Smooth muscle cell (in vitro differentiated cells): ENCODE measurements around the gene PAQR8. TPM values are rescaled to one million over a fixed set of nuclear protein-coding genes. Genes with fewer than 3 reads are reported as not detected.
A peak's percentile ranks its signal among the peaks of the same experiment; 100 is the strongest.

Experiments used
- DNase-seq: peaks from one replicate; lab custom pipeline; 2025; ENCODE audit not compliant: unreplicated experiment; lab: John Stamatoyannopoulos, UW
- H2AFZ ChIP-seq: fragments of 200-600 bp; sonication (generic); 2 replicates; pipeline ENCODE4 v1.6.0; 2016; ENCODE audit warnings: antibody characterized with exemption, low read depth, mild to moderate bottlenecking
- H3F3A ChIP-seq: fragments of 200-600 bp; sonication (generic); 2 replicates; pipeline ENCODE4 v1.6.0; 2017; ENCODE audit warnings: antibody characterized with exemption, low read depth
- H3K27ac ChIP-seq: fragments of 200-600 bp; sonication (generic); 2 replicates; pipeline ENCODE4 v1.5.1; 2016; ENCODE audit warnings: low read depth, mild to moderate bottlenecking
- H3K27me3 ChIP-seq: fragments of 200-600 bp; sonication (generic); 2 replicates; pipeline ENCODE4 v1.6.1; 2016; ENCODE audit warnings: low read depth, mild to moderate bottlenecking
- H3K36me3 ChIP-seq: fragments of 200-600 bp; sonication (generic); 2 replicates; pipeline ENCODE4 v1.5.1; 2016; ENCODE audit warnings: low read depth
- H3K4me1 ChIP-seq: fragments of 200-600 bp; sonication (generic); 2 replicates; pipeline ENCODE4 v1.5.1; 2016; ENCODE audit warnings: low read depth
- H3K4me2 ChIP-seq: fragments of 200-600 bp; sonication (generic); 2 replicates; pipeline ENCODE4 v1.6.0; 2016; ENCODE audit warnings: mild to moderate bottlenecking
- H3K4me3 ChIP-seq: fragments of 200-600 bp; sonication (generic); 2 replicates; pipeline ENCODE4 v1.5.1; 2016; ENCODE audit warnings: mild to moderate bottlenecking
- H3K79me2 ChIP-seq: fragments of 200-600 bp; sonication (generic); 2 replicates; pipeline ENCODE4 v1.6.0; 2016; ENCODE audit warnings: low read depth, mild to moderate bottlenecking
- H3K9ac ChIP-seq: fragments of 200-600 bp; sonication (generic); 2 replicates; pipeline ENCODE4 v1.6.0; 2016; ENCODE audit warnings: low read depth
- H3K9me3 ChIP-seq: fragments of 200-600 bp; sonication (generic); replicated peaks from 2 replicates; pipeline ENCODE4 v1.5.1; 2016; ENCODE audit warnings: low read depth
- H4K20me1 ChIP-seq: fragments of 200-600 bp; sonication (generic); 2 replicates; pipeline ENCODE4 v1.6.0; 2016; ENCODE audit warnings: low read depth
- CTCF ChIP-seq: fragments of 200-600 bp; sonication (generic); IDR thresholded peaks from 2 replicates; pipeline ENCODE4 v1.5.1; 2017; ENCODE audit warnings: borderline replicate concordance, mild to moderate bottlenecking, antibody characterized with exemption; ENCODE audit not compliant: insufficient read depth, poor library complexity, severe bottlenecking
- WGBS: methylation state at CpG from one replicate; pipeline ENCODE4 v1.1.7; 2016; ENCODE audit warnings: low lambda C conversion rate; 5-methylcytosine and 5-hydroxymethylcytosine counted together
- polyA plus RNA-seq: library from polyadenylated mRNA; unstranded; fragments of >200 nt; fragmentation: Nextera tagmentation; extraction: Ambion mirVana; gene quantifications from 2 replicates; pipeline ENCODE4 v1.2.1, GENCODE V29; 2016
- total RNA-seq: library from RNA; depleted of rRNA; stranded (reverse); fragments of >200 nt; gene quantifications from 2 replicates; pipeline ENCODE4 v1.2.3, GENCODE V29; 2014

The PAQR8 gene
- total and polyA plus RNA-seq, 2 experiments from 2014 or later, result 4.3 to 6.1 TPM

GRCh38 chr6:52395969-52396368, 34.0 kb downstream of the PAQR8 start:
- Histone ChIP-seq H3K4me2 (no peak overlapping the region), H3K36me3 (no peaks in the 10 kb centered on the region), H3K9me3 (no peaks in the 10 kb centered on the region), H3K27me3 (no peaks in the 10 kb centered on the region), H3K9ac (no peak overlapping the region), H3F3A (no peaks in the 10 kb centered on the region), H3K4me1 (no peaks in the 10 kb centered on the region), H4K20me1 (no peaks in the 10 kb centered on the region), H3K27ac (no peak overlapping the region), H2AFZ (no peak overlapping the region), H3K4me3 (no peak overlapping the region), H3K79me2 (no peaks in the 10 kb centered on the region)
- no peak for DNase-seq
- 79% methylated on average over 2 of the region's 2 CpGs for WGBS
- TF ChIP-seq CTCF, result no peak

- Histone ChIP-seq H3K9ac (no peak overlapping the region), H2AFZ (no peak overlapping the region), H3K4me3 (no peak overlapping the region), H3K4me1 (no peaks in the 10 kb centered on the region), H3K4me2 (no peak overlapping the region), H3K27ac (no peak overlapping the region), H3K36me3 (no peaks in the 10 kb centered on the region), H3F3A (no peaks in the 10 kb centered on the region), H4K20me1 (no peaks in the 10 kb centered on the region), H3K9me3 (no peaks in the 10 kb centered on the region), H3K27me3 (no peaks in the 10 kb centered on the region), H3K79me2 (no peaks in the 10 kb centered on the region)
- DNase-seq, result no peak
- TF ChIP-seq CTCF, result peak; percentile 94
- WGBS, result 37% methylated on average over 3 of the region's 3 CpGs
Measured at GRCh38 chr6:52399511-52400312, 37.8 kb downstream of the PAQR8 start.

GRCh38 chr6:52400313-52401041, 38.5 kb downstream of the PAQR8 start:
- Histone ChIP-seq H3K9me3 (no peaks in the 10 kb centered on the region), H3K9ac (no peak overlapping the region), H3K4me1 (no peaks in the 10 kb centered on the region), H3K36me3 (no peaks in the 10 kb centered on the region), H2AFZ (no peak overlapping the region), H3K4me3 (no peak overlapping the region), H3K27me3 (no peaks in the 10 kb centered on the region), H3F3A (no peaks in the 10 kb centered on the region), H3K79me2 (no peaks in the 10 kb centered on the region), H3K27ac (no peak overlapping the region), H3K4me2 (no peak overlapping the region), H4K20me1 (no peaks in the 10 kb centered on the region)
- no peak for DNase-seq
- TF ChIP-seq CTCF, result no peak
- 92% methylated on average over 2 of the region's 2 CpGs for WGBS
